Mammary epithelial cell (primary cell): ENCODE measurements around the gene SMYD3.

ENCODE experiments used
- CTCF ChIP-seq, 2 donors: IDR thresholded peaks in 1 of 2; conservative IDR thresholded peaks in 1 of 2; 2 replicates each; pipeline ENCODE4 v1.5.1; 2011 to 2012; ENCODE audit warnings: inconsistent platforms in 2 of 2, low read length in 2 of 2, mild to moderate bottlenecking in 2 of 2, control low read depth in 1 of 2, low read depth in 1 of 2; ENCODE audit not compliant: insufficient read depth in 1 of 2; ENCODE audit errors: extremely low read depth in 1 of 2
- EZH2 ChIP-seq: IDR thresholded peaks from 2 replicates; pipeline ENCODE4 v1.6.1; 2012; ENCODE audit warnings: low read length, inconsistent platforms, borderline replicate concordance

GRCh38 chr1:246255773-246256172 lies 251.3 kb downstream of the SMYD3 start:
- no peak for TF ChIP-seq CTCF (conservative IDR thresholded peaks at IDR 0.05 in 1 of 2, IDR thresholded peaks at IDR 0.05 in 1 of 2; ENCODE audit: extremely low read depth in 1 of 2, insufficient read depth in 1 of 2, low read depth in 1 of 2, low read length in 2 of 2)
- no peak for TF ChIP-seq EZH2
